ENCODE measurements around the gene TEX51.

The TEX51 gene

GRCh38 chr2:126898636-126899035, at the start of gene TEX51:
TSS of gene TEX51 (plus strand) at chr2:126898890. CDS start at chr2:126898919, 29 bp downstream.
- no peak for DNase-seq (ENCODE audit: low read depth in 1 of 2, low spot score in 1 of 2)

DNA sequence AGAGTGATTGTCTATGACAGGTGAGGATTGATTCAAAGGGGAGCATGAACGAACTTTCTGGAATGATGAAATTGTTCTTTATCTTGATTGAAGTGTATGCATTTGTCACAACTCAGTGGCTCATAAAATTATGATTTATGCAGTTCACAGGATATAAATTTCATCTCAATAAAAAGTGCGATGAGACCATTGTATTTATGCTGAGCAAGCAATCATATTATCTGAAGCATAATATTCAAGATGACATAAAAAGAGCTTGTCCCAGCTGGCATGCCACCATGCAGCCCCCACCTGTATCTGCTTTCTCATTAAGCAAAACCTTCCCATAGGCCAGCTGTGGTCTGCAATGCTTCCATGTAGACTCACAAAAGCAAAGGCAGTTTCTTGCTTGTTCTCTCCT, 49.6 kb upstream of the TEX51 start:
- DNase-seq (ENCODE audit: low read depth in 1 of 2, low spot score in 1 of 2), result no peak

GRCh38 chr2:126849486-126849885, 49.2 kb upstream of the TEX51 start:
- DNase-seq (ENCODE audit: low read depth in 1 of 2, low spot score in 1 of 2), result no peak

GRCh38 chr2:126849991-126850535, 48.6 kb upstream of the TEX51 start:
- DNase-seq (ENCODE audit: low read depth in 1 of 2, low spot score in 1 of 2), result no peak

GRCh38 chr2:126850940-126851339, 47.8 kb upstream of the TEX51 start:
- no peak for DNase-seq (ENCODE audit: low read depth in 1 of 2, low spot score in 1 of 2)

- no peak for DNase-seq (ENCODE audit: low read depth in 1 of 2, low spot score in 1 of 2)
Measured at GRCh38 chr2:126851756-126852155, 46.9 kb upstream of the TEX51 start.

DNA sequence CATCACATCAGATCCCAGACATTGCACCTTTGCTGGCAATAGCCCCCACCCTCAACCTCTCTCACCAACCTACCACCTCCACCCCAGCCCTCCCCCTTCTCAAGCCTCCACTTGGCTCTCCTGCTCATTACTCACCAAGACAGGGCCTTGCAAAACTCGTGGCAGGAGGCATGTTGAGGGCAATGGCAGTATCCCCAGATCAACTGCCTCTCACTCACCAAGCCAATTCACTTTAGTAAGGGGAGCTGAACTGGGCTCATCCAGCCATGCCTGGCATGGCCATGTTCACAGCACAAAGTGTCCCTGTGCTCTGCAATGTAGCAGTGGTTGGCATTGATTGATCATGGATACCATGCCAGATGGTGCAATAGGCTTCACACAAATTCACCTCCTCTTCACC, 46.3 kb upstream of the TEX51 start:
- no peak for DNase-seq (ENCODE audit: low read depth in 1 of 2, low spot score in 1 of 2)

- DNase-seq (ENCODE audit: low read depth in 1 of 2, low spot score in 1 of 2), result no peak
Measured at GRCh38 chr2:126855606-126856005, 43.1 kb upstream of the TEX51 start.

- no peak for DNase-seq (ENCODE audit: low read depth in 1 of 2, low spot score in 1 of 2)
Measured at GRCh38 chr2:126856403-126856802, 42.3 kb upstream of the TEX51 start.

GRCh38 chr2:126857502-126857901, 41.2 kb upstream of the TEX51 start:
- no peak for DNase-seq (ENCODE audit: low read depth in 1 of 2, low spot score in 1 of 2)

- no peak for DNase-seq (ENCODE audit: low read depth in 1 of 2, low spot score in 1 of 2)
Measured at GRCh38 chr2:126858013-126858412, 40.7 kb upstream of the TEX51 start.

DNA sequence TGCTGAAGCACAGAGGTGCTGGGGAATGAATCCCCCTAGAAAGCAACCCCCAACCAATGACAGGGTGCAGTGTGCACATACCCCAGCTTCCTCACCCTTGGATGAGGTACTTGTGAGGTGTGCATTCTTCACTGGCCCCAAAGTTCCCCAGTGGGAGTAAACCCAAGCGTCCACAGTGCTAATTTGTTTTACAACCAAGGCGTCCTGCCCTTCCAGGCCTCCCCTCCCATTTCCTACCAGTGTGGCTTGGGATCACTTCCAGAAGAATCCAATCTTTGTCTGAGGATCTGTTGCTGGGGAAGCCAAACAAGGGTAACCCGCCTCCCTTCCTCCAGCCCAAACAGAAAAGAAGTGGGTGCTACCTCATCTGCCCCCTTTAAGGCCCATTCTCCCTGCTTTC, 40.3 kb upstream of the TEX51 start:
- no peak for DNase-seq (ENCODE audit: low read depth in 1 of 2, low spot score in 1 of 2)

- DNase-seq (ENCODE audit: low read depth in 1 of 2, low spot score in 1 of 2), result no peak
Measured at GRCh38 chr2:126858991-126859390, 39.7 kb upstream of the TEX51 start.

GRCh38 chr2:126859631-126860030, 39.1 kb upstream of the TEX51 start:
- DNase-seq (ENCODE audit: low read depth in 1 of 2, low spot score in 1 of 2), result no peak

GRCh38 chr2:126860385-126860784, 38.3 kb upstream of the TEX51 start:
- no peak for DNase-seq (ENCODE audit: low read depth in 1 of 2, low spot score in 1 of 2)

GRCh38 chr2:126862730-126863129, 36.0 kb upstream of the TEX51 start:
- no peak for DNase-seq (ENCODE audit: low read depth in 1 of 2, low spot score in 1 of 2)

GRCh38 chr2:126863336-126864015, 35.2 kb upstream of the TEX51 start:
- DNase-seq (ENCODE audit: low read depth in 1 of 2, low spot score in 1 of 2), result no peak

DNA sequence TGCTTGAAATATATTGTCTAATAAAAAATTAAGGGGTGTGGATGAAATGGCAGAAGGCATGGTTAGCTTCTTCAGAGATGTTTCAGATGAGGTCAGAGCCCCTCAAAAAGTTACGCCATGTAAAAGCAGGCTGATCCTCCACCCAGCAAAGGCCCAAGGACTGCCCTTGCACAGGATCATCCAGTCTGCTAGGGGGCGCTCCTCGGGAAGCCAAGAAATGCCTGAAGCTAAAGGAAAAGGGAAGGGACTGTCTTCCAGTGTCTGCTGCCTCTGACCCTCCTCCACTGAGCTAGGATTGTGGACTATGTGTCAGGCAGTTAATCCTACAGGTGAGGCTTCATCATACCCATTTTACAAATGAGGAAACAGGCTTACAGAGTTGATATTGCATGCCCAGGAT, 33.8 kb upstream of the TEX51 start:
- DNase-seq (ENCODE audit: low read depth in 1 of 2, low spot score in 1 of 2), result no peak

DNA sequence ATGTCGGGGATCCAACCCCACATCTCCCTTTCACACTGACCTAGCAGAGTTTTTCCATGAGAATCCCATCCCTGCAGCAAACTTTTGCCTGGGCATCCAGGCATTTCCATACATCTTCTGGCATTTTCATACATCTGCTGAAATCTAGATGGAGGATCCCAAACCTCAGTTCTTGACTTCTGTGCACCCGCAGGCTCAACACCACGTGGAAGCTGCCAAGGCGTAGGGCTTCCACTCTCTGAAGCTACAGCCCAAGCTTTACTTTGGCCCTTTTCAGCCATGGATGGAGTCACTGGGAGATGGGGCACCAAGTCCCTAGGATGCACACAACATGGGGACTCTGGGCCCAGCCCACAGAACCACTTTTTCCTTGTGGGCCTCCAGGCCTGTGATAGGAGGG, 32.2 kb upstream of the TEX51 start:
- no peak for DNase-seq (ENCODE audit: low read depth in 1 of 2, low spot score in 1 of 2)

DNA sequence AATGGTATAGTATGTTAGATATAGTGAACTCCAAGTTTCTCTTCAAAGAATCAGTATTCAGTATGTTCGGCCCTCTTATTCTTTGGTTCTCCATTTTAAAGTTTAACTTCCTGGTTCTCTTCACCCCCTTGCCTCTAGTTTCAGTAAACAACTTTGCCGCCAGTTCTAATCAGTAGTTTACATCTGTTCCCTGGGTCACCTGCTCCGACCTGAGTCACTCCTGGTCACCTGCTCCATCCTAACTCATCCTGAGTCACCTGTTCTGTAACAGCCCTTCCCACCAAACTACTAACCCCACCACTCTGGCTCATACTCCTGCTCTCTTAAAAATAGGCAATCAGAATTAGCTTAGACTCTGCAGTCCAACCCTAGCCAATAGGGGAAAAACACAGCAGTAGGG, 23.7 kb upstream of the TEX51 start:
- DNase-seq (ENCODE audit: low read depth in 1 of 2, low spot score in 1 of 2), result no peak

GRCh38 chr2:126876631-126877030, 22.1 kb upstream of the TEX51 start:
- no peak for DNase-seq (ENCODE audit: low read depth in 1 of 2, low spot score in 1 of 2)

DNA sequence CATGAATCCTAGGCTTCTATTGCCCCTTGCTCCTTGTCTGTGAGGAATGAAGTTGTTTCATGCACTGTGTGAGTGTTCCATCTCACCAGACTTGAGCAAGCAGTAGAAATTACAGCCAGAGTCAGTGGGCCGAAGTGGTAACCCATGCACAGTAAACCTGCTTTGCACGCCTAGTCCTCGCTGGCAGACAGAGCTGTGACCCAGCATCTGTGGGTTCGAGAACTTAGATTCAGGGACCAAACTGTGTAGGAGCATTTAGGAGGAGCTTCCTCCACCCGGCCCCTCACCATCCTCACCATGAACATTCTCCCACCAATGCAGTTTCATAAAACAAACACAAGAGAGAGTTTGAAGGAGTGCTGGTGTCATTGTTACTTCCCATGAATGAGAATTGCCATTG, 21.6 kb upstream of the TEX51 start:
- no peak for DNase-seq (ENCODE audit: low read depth in 1 of 2, low spot score in 1 of 2)

DNA sequence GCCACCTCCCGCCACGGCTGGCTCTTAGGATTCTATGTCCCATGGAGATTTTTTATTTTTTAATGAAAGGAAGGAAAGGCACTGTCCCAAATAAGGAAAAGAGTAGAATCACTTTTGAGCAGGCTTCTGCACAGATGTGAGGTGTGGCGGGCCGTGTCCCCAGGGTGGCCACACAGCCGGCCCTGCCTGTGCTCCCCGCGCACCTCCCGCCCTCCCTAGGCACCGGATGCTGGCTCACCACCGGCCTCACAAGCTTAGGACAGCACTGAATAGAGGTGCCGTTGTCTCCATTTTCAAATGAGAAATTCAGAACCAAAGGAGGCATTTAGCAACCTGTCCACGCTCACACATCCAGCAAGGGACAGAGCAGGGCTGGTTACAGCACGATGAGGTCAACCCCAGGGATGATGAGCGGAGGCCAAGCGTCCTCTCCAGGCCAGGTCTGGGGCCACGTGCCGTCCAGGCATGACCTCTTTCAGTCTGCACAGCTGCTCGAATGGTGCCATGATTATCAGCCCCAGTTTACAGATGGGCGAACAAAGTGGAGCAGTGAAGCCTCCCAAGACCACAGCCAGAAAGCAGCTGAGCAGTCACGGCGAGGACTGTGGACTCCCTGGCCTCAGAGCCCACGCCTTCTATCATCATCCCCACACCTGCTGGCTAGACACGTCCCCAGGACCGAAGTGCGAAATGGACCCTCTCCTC, 20.7 kb upstream of the TEX51 start:
- no peak for DNase-seq (ENCODE audit: low read depth in 1 of 2, low spot score in 1 of 2)
